GM23248 (cell line): ENCODE measurements around the gene TTC16.

Experiments
- EZH2 ChIP-seq: fragments of 200-600 bp; sonication (generic); IDR thresholded peaks from 2 replicates; pipeline ENCODE4 v1.6.1; 2018; ENCODE audit warnings: antibody characterized with exemption, mild to moderate bottlenecking; ENCODE audit not compliant: insufficient read depth, poor library complexity, severe bottlenecking
- EZH2phosphoT487 ChIP-seq: fragments of 200-600 bp; sonication (generic); IDR thresholded peaks from 2 replicates; pipeline ENCODE4 v1.6.1; 2018; ENCODE audit warnings: antibody characterized with exemption, moderate library complexity, mild to moderate bottlenecking, low read depth; ENCODE audit not compliant: insufficient read depth

DNA sequence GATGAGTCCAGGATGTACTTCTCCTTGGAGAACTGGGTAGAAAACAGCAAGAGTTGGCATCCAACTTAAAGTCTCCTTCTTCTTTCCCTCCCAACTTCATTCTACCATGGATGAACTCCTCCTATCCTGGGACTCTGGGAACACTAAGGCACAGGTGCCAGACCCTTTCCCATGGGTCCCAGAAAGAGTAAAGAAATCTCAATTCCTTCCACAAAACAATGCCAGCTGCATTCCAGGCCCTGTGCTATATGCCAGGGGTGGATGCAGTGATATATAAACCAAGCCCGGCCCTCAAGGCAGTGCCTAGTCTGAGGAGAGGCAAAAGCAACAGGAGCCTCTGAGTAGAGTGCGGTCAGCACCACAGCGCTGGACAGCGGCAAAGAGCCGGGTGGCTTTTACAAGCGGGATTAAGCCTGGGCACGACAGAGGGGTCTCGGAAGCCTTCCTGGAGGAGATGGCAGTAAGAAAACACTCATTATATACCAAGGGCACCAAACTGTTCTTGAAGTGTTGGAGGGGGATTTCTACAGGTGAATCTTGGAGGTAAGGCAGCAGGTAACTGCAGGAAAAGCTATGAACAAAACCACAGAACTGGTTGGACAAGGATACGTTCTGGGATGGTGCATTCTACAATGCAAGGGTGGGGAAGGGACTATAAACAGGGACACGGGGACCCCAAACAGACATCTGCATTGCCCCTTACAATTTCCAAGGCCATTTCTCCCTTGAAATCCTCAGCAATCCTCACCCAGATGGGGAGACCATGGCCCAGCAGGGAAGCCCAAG, 35.6 kb downstream of the TTC16 start:
- no peak for TF ChIP-seq EZH2
- no peak for TF ChIP-seq EZH2phosphoT487
